ENCODE results near the gene OSTN.
A peak's percentile ranks its signal among the peaks of the same experiment; 100 is the strongest.
"Not testable (repeated sequence)": the region's sequence is repeated elsewhere in the genome, so short reads cannot be mapped to it uniquely, and the experiment has no call there.

The OSTN gene

DNA sequence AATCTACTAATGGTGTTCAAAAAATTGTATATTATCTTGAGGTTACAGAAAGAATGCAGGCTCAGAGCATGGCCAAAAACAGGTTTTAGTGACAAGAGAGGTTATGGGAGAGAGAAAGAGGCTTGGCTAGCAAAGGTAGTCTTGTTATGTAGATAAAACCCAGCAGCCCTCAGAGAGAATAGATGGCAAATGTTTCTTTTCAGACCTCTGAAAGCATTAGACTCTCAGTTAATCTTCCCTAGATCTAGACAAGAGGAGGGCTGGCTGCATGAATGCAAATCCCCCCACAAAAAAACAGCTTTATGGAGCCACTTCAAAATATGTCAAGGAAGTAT is 62.2 kb downstream of the OSTN start:
- FAIRE-seq, result no peak

DNA sequence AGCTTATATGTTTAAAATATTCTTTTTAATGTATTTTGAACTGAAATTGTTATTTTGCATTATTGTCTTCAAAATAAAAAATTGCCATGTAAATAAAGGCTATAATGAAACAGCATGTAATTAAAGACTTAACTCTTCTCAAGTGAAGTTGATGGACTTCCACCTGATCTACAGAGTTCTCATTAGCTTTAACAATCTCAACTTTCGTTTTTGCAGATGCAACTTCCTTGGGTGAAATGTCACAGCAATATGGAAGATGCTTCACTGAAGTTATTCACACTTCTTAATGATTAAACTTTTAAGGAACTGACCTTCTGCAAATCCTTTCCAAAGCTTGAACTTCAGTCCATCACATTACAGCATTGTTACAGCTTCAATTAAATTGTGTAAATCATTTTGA is 63.6 kb downstream of the OSTN start:
- FAIRE-seq, result no peak

More for the DNA sequence above, 62.2 kb downstream of the OSTN start:
- DNase-seq (ENCODE audit: insufficient read length, low spot score), result no peak

DNA sequence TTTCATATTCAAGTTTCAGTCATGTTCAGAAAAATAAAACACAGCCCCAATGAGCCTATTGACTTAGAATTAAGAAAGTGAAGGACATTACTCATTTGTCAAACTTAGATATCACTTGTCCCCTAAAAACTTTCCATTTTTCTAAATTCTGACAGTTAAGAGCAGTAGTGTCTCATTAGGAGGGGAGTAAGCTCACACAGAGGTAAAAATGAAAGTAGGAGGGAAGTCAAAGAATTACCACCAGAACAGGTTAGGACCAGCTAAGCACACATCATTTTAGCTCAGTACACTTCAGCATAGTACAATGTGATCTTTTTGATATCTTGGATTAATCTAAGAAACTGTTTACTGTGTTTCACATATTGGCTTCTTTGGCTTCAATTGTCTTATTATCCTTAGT is 64.3 kb downstream of the OSTN start:
- no peak for FAIRE-seq
- peak; percentile 12 for DNase-seq (ENCODE audit: insufficient read length, low spot score)

More for the DNA sequence above, 63.6 kb downstream of the OSTN start:
- no peak for DNase-seq (ENCODE audit: insufficient read length, low spot score)

DNA sequence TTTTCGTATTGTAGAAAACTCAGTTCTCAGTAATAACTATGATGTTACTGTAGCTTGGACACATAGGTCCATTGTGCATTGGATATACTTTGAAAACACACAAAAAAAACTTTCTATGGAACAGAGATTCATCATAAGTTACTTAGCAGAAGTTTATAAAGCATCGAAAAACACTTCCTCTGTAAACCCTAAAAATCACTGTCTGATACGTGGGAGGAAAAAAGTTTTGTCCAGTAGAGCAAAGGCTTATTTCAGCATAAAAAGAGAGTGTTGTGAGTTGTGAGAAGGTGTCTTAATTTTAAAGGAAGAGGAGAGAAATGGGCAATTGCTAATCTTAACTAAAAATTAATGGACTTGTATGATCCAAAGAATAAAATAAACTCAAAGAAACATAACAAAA is 64.8 kb downstream of the OSTN start:
- FAIRE-seq (no peak), DNase-seq (ENCODE audit: insufficient read length, low spot score) (no peak)

DNA sequence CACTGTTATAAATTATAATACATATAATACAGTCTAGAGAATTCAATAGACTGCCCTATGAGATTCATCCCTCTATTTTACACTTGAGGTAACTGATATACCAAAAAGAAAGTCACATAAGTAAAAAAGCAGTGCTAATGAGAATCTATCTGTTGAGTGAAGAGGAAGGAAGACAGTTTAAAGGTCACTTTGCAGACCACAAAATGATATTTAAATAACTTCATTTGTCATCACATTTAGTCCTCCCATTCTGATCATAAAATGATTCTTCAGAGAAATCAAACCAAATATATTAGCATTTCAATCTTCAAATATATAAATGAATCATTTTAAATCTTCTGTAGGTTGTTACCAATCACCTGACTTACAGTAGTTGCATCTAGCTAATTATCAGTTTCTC is 69.7 kb downstream of the OSTN start:
- DNase-seq (ENCODE audit: insufficient read length, low spot score), result no peak
- FAIRE-seq, result no peak

DNA sequence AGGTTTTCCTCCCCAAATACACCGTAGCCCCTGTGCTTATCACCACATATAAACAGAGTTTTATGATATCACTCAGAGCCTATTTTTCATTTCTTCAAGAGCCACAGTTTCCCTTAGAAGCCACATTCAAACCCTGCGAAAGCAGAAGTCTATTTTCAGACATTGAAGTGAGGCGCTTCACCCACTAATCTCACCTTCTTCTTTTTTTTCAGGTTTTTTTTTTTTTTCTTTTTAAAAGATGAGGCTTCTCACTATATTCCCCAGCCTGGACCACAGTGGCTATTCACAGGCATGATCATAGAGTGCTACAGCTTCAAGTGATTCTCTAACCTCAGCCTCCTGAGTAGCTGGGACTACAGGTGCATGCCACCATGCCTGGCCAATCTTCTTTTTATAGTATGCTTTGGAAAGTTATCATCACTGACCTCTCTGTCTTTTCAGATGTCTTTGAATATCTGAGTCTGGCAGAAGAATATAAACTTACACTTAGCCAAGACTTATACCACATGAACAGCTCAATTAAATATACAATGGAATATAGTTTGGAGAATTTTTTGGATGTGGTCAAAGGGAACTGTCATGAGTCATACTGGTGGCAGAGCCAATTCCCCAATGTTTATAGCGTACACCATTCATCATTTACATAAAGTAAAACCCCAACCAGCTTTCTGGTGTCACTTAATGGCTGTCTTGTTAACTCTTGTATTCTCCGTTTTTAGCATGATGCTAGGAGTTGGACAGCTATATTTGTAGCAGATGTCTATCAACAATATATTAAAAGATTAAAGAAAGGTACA is 70.4 kb downstream of the OSTN start:
- no peak for DNase-seq (ENCODE audit: insufficient read length, low spot score)
- no peak for FAIRE-seq

DNA sequence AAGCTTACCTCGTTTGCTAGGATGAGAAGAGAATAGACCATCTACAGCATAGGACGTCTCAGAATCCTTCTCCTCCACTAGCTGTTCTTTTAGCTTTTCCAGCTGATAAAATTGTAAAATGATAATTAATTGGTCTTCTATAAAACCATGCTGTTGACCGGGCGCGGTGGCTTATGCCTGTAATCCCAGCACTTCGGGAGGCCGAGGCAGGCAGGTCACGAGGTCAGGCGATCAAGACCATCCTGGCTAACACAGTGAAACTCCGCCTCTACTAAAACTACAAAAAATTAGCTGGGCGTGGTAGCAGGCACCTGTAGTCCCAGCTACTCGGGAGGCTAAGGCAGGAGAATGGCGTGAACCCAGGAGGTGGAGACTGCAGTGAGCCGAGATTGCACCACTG is 76.2 kb downstream of the OSTN start:
- DNase-seq (ENCODE audit: insufficient read length, low spot score); FAIRE-seq: not testable (repeated sequence)

DNA sequence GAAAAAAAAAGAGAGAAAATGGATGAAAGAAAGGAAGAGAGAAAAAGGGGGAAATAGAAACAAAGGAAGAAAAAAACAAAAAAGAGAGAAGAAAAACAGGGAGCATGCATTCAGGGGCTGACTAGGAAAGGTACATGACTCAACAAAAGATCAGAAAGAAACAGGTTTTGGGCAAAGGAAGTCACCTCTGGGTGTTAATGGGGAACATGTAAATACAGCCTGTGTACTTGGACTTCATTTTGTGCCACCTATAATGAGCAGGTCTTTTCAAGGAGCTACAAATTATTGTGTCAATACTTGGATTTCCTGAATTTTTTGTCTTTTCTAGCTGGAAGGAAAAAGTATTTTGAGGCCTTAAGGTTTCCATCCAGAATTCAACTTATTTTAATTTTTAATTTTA is 76.7 kb downstream of the OSTN start:
- no peak for DNase-seq (ENCODE audit: insufficient read length, low spot score)
- no peak for FAIRE-seq

DNA sequence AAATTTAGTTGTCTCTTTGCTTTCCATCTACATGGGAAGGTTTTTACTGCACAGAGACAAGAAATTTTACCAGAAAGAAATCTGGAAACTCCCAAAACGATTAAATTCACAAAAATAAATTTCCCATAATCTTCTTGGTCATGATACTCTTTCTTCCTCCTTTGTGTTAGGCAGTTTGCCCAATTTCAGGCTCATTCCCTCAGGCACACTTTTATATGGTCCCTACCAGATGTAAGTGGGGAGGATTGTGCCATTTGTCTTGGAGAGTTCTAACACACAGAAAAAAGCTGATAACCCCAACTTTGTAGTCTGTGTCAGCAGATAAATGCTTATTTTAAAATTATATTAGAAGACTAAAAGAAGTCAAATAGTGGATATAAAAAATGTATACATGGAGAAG is 81.1 kb downstream of the OSTN start:
- FAIRE-seq (no peak), DNase-seq (ENCODE audit: insufficient read length, low spot score) (no peak)

DNA sequence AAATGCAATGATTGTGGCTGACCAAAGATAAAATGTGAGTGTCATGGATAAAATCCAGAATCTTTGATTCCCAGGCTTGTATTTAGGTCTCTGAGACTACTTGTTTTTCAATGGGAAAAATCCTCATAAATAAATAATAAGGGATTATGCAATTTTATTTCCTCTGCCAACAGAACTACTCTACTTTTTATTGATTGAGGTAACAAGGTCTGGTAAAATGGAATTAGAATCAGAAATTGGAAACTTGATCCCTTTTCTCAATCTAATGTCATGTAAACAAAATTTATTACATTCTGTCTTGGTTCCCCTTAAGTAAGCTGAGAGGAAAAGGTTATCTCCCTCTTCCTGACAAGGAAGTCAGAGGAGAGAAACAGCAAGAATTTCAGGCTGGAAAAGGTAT is 81.8 kb downstream of the OSTN start:
- FAIRE-seq (no peak), DNase-seq (ENCODE audit: insufficient read length, low spot score) (no peak)

DNA sequence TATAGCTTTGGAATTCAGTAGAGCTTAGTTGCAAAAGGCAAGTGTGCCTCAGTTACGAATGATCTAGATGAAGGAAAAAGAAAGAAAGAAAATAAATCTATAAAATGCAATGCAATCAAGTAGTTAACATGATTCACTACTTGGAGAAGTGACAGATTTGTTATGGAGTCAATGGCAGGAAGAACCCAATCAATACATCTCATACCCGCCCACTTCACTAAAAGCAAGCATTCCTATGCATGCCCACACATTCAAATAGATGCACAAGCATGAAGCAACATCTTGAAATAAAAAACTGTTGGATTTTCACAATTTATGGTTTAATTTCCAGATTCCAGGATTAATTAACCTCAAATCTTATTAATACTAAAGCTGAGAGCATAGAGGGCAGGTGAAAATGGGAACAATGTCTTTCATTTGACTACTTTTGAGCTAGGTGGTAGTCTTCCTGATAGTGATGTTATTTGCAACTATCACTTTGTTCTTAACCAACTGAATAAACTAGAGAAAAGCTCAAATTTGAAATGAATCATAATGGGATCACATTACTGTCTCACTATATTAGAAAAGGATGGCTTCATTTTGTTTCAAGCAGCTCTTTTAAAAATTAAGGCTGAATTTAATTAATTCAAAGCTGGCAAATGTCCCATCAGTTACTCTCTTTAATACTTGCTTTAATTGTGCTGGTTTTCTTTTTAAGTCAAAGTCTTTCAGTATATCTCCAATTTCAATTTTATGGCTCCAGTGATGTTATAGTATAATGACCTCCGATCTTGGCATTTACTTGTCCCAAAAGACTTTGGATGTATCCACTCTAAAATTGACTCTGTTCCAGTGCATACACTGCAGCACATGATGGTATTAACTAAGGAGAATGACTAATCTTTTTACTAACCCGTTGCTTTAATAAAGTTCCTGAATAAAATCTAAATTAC is 83.5 kb downstream of the OSTN start:
- DNase-seq (ENCODE audit: insufficient read length, low spot score) (no peak), FAIRE-seq (no peak)

DNA sequence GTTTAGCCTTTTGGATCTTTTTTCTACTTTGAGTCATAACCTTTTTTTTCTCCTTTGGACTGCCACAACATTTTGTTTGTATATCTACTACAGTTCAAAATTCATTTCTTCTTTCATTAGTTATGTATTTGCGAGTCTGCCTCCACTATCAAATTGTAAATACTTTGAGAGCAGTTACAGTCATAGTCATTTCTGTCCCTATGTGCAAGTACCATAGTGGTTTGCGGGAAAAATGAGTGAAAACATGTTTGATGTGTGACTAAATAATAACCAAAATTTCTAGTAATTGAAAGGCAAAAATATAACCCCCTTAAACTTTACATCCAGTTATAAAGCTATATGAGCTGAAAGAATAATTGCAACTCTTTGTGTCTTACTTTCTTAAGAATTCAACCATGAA is 84.4 kb downstream of the OSTN start:
- DNase-seq (ENCODE audit: insufficient read length, low spot score) (no peak), FAIRE-seq (no peak)

DNA sequence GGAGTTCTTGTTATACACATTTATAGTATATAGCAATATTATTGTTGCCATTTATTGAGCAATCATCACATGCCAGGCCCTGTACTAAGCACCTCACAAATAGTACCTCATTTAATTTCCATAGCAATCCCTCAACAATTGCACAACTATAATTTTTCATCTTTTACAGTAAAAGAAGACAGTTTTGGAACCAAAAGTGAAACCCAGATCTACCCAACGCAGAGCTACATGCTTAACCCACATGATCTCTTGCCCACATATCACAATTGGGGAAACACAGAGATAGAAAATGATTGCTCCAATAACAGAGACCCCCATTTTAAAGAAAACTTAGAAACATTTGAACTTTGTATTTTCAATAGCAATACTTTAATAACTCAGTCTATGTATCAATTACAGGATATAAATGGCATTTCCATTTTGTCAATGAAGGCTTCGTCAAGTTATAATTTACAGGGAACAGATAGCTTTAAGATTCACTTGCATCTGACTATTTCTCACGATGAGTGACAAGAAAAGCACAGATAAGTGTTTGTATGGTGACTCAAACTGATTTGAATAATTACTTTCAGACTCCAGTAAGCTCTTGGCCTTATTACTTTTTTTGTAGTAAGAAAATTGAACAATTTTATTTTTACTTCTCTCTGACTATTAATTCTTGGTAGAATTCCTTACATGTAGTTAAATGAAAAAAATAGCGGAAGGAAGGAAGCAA is 91.4 kb downstream of the OSTN start:
- FAIRE-seq, result no peak

DNA sequence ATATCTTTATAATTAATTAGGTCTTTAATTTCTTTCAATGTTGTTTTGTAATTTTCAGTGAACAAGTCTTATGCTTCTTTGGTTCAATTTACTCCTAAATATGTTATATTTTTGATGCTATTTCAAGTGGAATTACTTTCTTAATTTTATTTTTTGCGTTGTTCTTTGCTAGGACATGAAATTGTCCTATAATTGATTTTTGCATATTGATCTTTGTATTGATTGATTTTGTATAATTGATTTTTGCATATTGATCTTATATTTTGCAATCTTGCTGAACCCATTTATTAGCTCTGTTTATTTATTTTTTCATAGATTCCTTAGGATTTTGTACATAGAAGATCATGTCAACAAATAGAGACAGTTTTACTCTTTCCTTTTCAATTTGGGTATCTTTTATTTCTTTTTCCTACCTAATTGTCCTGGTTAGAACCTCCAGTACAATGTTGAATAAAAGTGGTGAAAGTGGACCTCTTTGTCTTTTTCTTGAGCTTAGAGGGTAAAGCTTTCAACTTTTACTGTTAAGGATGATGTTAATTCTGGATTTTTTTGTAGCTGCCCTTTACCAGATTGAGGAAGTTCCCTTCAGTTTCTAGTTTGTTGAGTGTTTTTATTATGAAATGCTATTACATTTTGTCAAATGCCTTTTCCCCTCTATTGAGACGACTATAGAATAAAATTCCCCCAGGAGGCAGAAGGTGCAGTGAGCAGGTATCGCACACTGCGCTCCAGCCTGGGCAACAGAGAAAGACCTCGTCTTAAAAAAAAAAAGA is 93.4 kb downstream of the OSTN start:
- no peak for DNase-seq (ENCODE audit: insufficient read length, low spot score)
- no peak for FAIRE-seq

More for the DNA sequence above, 91.4 kb downstream of the OSTN start:
- DNase-seq (ENCODE audit: insufficient read length, low spot score), result no peak

DNA sequence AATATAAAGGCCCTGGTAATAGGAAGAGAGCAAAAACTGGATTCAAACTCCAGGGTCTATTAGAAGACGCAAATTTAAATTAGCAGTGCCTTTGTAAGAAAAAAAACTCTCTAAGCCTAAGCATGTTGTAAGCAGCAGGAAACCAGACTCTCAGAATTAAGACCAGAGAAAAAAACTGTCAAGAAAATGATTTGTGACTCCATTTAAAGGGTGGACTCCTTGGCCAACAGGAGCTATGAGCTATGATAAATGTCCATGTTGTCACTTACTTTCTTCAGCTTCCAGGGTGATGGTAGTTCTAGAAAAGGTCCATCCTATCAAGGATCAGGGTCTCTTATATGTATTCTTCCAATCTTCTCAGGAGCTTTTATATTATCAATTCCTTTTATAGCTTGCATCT is 95.2 kb downstream of the OSTN start:
- DNase-seq (ENCODE audit: insufficient read length, low spot score) (no peak), FAIRE-seq (no peak)

DNA sequence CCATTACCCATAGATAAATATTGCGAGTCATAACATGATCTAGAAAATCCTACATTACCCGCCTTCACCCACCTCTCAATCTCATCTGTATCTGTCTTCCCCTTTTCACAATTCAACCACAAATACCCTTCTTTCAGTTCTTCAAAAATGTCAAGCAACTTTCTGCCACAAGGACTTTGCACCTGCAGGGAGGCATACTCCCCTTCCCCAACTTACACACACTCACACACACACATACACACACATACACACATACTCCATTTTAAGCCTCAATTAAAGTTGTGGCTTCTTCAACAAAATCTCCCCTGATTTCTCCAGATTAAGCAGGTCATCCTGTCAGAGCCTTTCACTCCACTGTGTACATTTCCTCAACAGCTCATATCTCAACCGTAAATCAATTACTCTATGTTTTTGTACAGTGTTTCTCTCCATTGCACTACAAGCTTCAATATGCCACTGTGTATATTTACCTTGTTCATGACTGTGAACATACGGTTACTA is 97.0 kb downstream of the OSTN start:
- DNase-seq (ENCODE audit: insufficient read length, low spot score) (no peak), FAIRE-seq (no peak)

DNA sequence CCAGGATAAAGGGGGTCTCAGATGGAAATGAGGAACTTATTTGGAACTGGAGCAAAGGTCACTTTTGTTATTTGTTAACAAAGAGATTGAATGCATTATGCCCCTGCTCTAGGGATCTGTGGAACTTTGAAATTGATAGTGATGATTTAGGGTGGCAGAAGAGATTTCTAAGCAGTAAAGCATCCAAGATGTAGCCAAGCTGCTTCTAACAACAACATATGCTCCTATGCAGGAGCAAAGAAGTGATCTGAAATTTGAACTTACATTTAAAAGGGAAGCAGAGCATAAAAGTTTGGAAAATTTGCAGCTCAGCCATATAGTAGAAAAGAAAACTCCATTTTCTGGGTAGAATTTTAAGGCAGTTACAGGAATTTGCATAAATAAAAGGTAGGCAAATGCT is 99.8 kb downstream of the OSTN start:
- DNase-seq (ENCODE audit: insufficient read length, low spot score), result no peak
- no peak for FAIRE-seq

DNA sequence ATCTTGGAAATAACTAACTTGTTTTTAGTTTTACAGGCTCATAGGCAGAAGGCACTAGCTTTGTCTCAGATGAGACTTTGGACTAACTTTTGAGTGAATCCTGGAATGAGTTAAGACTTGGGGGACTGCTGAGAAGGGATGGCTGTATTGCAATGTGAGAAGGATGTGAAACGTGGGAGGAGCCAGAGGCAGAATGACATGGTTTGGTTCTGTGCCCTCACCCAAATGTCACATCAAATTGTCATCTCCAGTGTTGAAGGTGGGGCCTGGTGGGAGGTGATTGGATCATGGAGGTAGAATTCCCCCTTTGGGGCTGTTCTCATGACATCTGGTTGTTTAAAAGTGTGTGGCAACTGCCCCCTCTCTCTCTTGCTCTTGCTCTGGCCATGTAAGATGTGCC is 101.4 kb downstream of the OSTN start:
- no peak for DNase-seq (ENCODE audit: insufficient read length, low spot score)

DNA sequence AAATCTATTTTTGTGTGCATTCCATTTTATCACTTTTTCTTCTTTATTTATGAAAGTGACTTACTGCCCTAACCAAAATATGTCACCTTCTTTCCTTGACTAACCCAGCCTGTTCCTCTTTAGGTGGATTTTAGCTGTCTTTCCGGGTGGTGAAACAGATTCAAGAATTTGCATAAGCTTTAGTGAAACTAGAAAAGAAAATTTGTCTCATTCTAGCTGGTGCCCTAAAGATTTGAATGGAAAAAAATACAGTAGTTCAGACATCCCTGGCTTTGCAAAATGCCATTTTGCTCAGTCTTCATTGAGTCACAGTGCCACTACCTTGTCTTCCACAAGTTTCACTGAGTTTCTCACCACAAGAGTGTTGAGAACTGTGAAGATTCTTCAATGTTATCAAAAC is 102.0 kb downstream of the OSTN start:
- DNase-seq (ENCODE audit: insufficient read length, low spot score) (no peak), FAIRE-seq (no peak)

More for the DNA sequence above, 101.4 kb downstream of the OSTN start:
- FAIRE-seq, result no peak

DNA sequence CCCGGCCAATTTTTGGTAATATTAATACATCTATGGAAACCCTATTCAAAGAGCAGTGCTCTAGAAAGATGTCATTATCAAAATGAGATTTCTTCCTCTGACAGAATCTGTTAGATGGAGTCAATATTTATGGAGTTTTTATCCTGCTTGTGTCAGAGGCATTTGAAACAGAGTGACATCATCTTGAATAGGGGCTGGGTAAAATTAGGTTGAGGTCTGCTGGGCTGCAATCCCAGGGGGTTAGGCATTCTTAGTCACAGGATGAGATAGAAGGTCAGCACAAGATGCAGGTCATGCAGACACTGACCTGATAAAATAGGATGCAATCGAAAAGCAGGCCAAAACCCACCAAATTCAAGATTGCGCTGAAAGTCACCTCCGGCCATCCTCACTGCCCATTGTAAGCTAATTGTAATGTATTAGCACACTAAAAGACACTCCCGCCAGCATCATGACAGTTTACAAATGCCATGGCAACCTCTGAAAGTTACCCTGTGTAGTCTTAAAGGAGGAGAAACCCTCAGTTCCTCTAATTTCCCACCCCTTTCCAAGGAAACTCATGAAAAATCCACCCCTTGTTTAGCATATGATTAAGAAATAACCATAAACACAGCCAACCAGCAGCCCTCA is 102.9 kb downstream of the OSTN start:
- DNase-seq (ENCODE audit: insufficient read length, low spot score), result no peak
- FAIRE-seq, result no peak

Measured in HTR-8/SVneo (cell line).